SK-N-SH (cell line): ENCODE results near the gene GAP43. TPM values are rescaled to one million over a fixed set of nuclear protein-coding genes. Genes with fewer than 3 reads are reported as not detected.

ENCODE experiments used
- CTCF ChIA-PET: fragments of 300-600, 350-600 bp; formaldehyde crosslinking; extraction: SDS; loops from one replicate; lab custom pipeline; 2021; lab: Yijun Ruan, JAX
- POLR2A ChIA-PET: fragments of 350-600 bp; sonication (Branson Sonifier 250); formaldehyde crosslinking; extraction: SDS; loops from one replicate; lab custom pipeline; 2020; ENCODE audit warnings: antibody characterized with exemption, inconsistent platforms; lab: Yijun Ruan, JAX
- DNase-seq: peaks from one replicate; pipeline ENCODE4 v3.0.0; 2012
- H2AFZ ChIP-seq: fragments of 200-600 bp; sonication (generic); 2 replicates; pipeline ENCODE4 v1.8.1; 2016; ENCODE audit warnings: antibody characterized with exemption, mild to moderate bottlenecking, low read depth
- H3F3A ChIP-seq: fragments of 200-600 bp; sonication (generic); replicated peaks from 2 replicates; pipeline ENCODE3; 2016; ENCODE audit warnings: antibody characterized with exemption, mild to moderate bottlenecking; ENCODE audit not compliant: insufficient read depth
- H3K27ac ChIP-seq, 2 experiments: fragments of 200-500 bp in 1 of 2; fragments of 200-600 bp in 1 of 2; sonication (Bioruptor generic) in 1 of 2; sonication (generic), shearing (Covaris generic) in 1 of 2; 2 replicates each; pipeline versions ENCODE4 v1.5.1 to v1.6.1; 2014 to 2016; ENCODE audit warnings: low read depth in 2 of 2, inconsistent platforms in 1 of 2, low read length in 1 of 2, mild to moderate bottlenecking in 1 of 2, mixed read lengths in 1 of 2
- H3K27me3 ChIP-seq: fragments of 200-600 bp; sonication (generic), shearing (Covaris generic); 2 replicates; pipeline ENCODE4 v1.6.1; 2016; ENCODE audit warnings: mixed run types; ENCODE audit not compliant: insufficient read depth
- H3K36me3 ChIP-seq, 2 experiments: fragments of 200-500 bp in 1 of 2; fragments of 200-600 bp in 1 of 2; sonication (Bioruptor generic) in 1 of 2; sonication (generic) in 1 of 2; replicated peaks in 1 of 2; 2 replicates each; pipeline versions ENCODE3 to v1.5.1; 2014 to 2016; ENCODE audit warnings: low read length in 1 of 2, mild to moderate bottlenecking in 1 of 2; ENCODE audit not compliant: insufficient read depth in 2 of 2, control insufficient read depth in 1 of 2
- H3K4me1 ChIP-seq, 2 experiments: fragments of 200-500 bp in 1 of 2; fragments of 200-600 bp in 1 of 2; sonication (Bioruptor generic) in 1 of 2; sonication (generic), shearing (Covaris generic) in 1 of 2; 2 replicates each; pipeline versions ENCODE4 v1.5.1 to v1.6.1; 2014 to 2016; ENCODE audit warnings: low read depth in 1 of 2, low read length in 1 of 2, mixed run types in 1 of 2; ENCODE audit not compliant: insufficient read depth in 2 of 2, control insufficient read depth in 1 of 2
- H3K4me2 ChIP-seq: fragments of 200-600 bp; sonication (generic), shearing (Covaris generic); 2 replicates; pipeline ENCODE4 v1.6.1; 2017; ENCODE audit warnings: mixed run types
- H3K4me3 ChIP-seq, 2 experiments: fragments of 200-500 bp in 1 of 2; fragments of 200-600 bp in 1 of 2; sonication (Bioruptor generic) in 1 of 2; sonication (generic), shearing (Covaris generic) in 1 of 2; 2 replicates each; pipeline versions ENCODE4 v1.5.1 to v1.8.1; 2014 to 2016; ENCODE audit warnings: low read depth in 2 of 2, inconsistent platforms in 1 of 2, low read length in 1 of 2, mild to moderate bottlenecking in 1 of 2, mixed read lengths in 1 of 2, moderate library complexity in 1 of 2
- H3K79me2 ChIP-seq: fragments of 200-600 bp; sonication (generic); 2 replicates; pipeline ENCODE4 v1.8.1; 2017; ENCODE audit warnings: mild to moderate bottlenecking; ENCODE audit not compliant: insufficient read depth
- H3K9ac ChIP-seq: fragments of 200-600 bp; sonication (generic); 2 replicates; pipeline ENCODE4 v1.6.1; 2017; ENCODE audit warnings: mixed run types
- H3K9me2 ChIP-seq: fragments of 200-600 bp; sonication (generic); 2 replicates; pipeline ENCODE4 v1.6.1; 2017; ENCODE audit warnings: mixed run types
- H3K9me3 ChIP-seq: fragments of 200-600 bp; sonication (generic); 2 replicates; pipeline ENCODE4 v1.6.1; 2017; ENCODE audit warnings: mixed run types, mild to moderate bottlenecking, moderate library complexity
- H4K20me1 ChIP-seq: fragments of 200-600 bp; sonication (generic); 2 replicates; pipeline ENCODE4 v1.6.1; 2017; ENCODE audit warnings: mild to moderate bottlenecking, mixed run types; ENCODE audit not compliant: insufficient read depth
- FOSL2 ChIP-seq: IDR thresholded peaks from 2 replicates; pipeline ENCODE4 v1.4.0; 2012; ENCODE audit warnings: low read depth, mild to moderate bottlenecking, moderate library complexity, borderline replicate concordance
- JUND ChIP-seq: IDR thresholded peaks from 2 replicates; pipeline ENCODE4 v1.4.0; 2012
- MAX ChIP-seq: IDR thresholded peaks from 2 replicates; pipeline ENCODE4 v1.4.0; 2012; ENCODE audit warnings: low read depth
- MEF2A ChIP-seq: IDR thresholded peaks from 2 replicates; pipeline ENCODE4 v1.4.0; 2012; ENCODE audit warnings: low read depth, borderline replicate concordance
- PBX3 ChIP-seq: IDR thresholded peaks from 2 replicates; pipeline ENCODE4; 2012
- RFX5 ChIP-seq: IDR thresholded peaks from 2 replicates; pipeline ENCODE4 v1.6.1; 2012; ENCODE audit warnings: mild to moderate bottlenecking, improper control_type of control experiment, low read length
- RXRA ChIP-seq: IDR thresholded peaks from 2 replicates; pipeline ENCODE4 v1.4.0; 2012; ENCODE audit warnings: low read depth, mild to moderate bottlenecking, borderline replicate concordance
- TCF12 ChIP-seq: IDR thresholded peaks from 2 replicates; pipeline ENCODE4 v1.4.0; 2012
- WGBS: methylation state at CpG from one replicate; pipeline ENCODE4 v1.1.6; 2017; ENCODE audit warnings: low lambda C conversion rate; 5-methylcytosine and 5-hydroxymethylcytosine counted together
- polyA plus RNA-seq, 3 experiments: library from polyadenylated mRNA; depleted of rRNA; stranded (reverse); fragments of >200 nt; gene quantifications; 2 replicates each; pipeline ENCODE4 v1.2.3, GENCODE V29; 2012

Gene GAP43
- polyA plus RNA-seq, 1 of the 3 experiments (the other 2 are of a cell fraction), result 14.0 TPM

DNA sequence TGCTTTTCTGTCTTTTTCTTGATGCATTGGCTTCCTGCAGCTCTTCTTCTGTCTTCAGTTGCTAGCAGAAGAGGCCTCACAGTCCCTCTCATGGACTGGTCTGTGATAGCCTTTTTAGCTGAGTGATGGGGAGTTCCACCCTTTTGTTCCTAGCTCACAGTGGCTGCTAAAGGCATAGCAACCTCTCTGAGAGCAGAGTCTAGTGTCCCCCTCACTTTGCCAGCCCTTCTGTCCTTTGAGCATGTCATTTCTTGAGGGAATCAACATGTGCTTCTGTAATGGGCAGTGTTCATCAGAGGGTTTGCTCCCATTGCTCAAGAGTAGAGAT is 44.4 kb downstream of the GAP43 start (continued):
- TF ChIP-seq PBX3 (no peak), TCF12 (no peak), FOSL2 (no peak)
- TF ChIP-seq, all 33 proteins: peak for 0

DNA sequence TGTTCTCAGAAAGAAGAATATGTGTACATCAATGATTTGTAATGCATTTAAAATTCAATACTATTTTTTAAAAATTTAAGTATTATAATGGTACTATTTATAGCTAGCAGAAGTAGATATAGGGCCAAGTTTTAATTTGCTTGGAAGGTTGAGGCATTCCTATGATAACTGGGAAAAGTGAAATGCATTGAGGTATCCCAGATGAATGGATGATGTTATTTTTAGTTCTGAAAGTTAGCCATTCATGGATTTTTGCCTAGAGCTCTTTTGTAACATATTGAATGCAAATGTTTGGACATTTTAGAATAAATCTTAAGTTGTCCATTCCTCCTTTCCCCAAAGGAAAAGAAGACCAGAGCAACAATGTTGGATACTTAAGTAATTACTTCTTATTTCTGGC is 47.6 kb downstream of the GAP43 start:
- no peaks in the 10 kb centered on the region for H4K20me1 ChIP-seq
- peak overlapping the region in 1 of 2 experiments; percentile 22; a peak in 1 of 4 replicates for H3K27ac ChIP-seq
- no peaks in the 10 kb centered on the region for H3K27me3 ChIP-seq
- no peaks in the 10 kb centered on the region; a peak in 2 of 4 replicates for H3K4me1 ChIP-seq
- no peaks in the 10 kb centered on the region for H3K79me2 ChIP-seq
- CTCF ChIA-PET, result interaction anchor here (0.9 to 3.3 kb wide), 4 partner anchors 22 to 579 kb away, joined by 3 to 10 read pairs (median 6); no protein-coding TSS in a partner anchor
- H3K9me3 ChIP-seq, result no peaks in the 10 kb centered on the region
- H3F3A ChIP-seq, result no peaks in the 10 kb centered on the region
- no peaks in the 10 kb centered on the region for H3K9me2 ChIP-seq
- H3K4me3 ChIP-seq, result no peak overlapping the region
- H3K4me2 ChIP-seq, result no peak overlapping the region
- DNase-seq, result no peak
- no peak overlapping the region for H2AFZ ChIP-seq
- POLR2A ChIA-PET, result no interaction called here
- TF ChIP-seq MEF2A, result peak; percentile 31; the same call in 1 of the 2 replicates
- no peak for TF ChIP-seq MAX
- TF ChIP-seq RXRA, result no peak
- TF ChIP-seq RFX5, result no peak
- H3K36me3 ChIP-seq, result no peaks in the 10 kb centered on the region
- H3K9ac ChIP-seq, result no peak overlapping the region

DNA sequence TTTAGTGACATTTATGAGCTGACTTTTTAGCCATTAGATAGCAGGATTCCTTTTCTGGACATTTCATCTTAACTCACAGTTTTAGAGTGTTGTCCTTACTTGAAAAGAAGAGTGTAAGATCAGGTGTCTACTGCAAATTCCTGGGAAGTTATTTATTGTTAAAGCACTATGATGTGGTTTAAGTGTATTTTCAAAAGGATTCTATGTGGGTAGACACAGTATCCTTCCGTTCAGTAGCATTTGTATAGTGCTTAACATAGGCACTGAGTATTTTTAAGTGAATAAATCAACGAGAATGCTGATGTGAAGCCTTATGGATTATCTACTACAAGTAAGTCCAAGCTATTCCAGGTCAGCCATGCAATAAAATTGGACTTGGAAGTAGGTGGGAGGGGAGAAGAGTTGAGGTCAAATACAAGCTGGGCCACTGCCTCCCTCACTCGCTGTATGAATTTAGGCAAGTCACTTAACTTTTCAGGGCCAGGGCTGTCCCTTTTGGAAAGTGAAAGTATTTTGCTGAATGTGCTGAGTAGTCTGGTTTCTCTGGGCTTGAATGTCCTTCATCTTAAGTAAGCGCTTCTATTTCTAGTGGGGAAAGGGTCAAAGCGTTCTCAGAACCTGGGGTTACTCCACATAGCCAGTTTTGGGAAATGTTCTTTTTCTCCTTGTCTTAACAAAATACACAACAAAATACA is 48.6 kb downstream of the GAP43 start:
- H3K27me3 ChIP-seq, result no peaks in the 10 kb centered on the region
- no peak for DNase-seq
- H3K9me3 ChIP-seq, result no peaks in the 10 kb centered on the region
- CTCF ChIA-PET, result interaction anchor here (0.9 to 3.3 kb wide), 6 partner anchors 10 to 580 kb away, joined by 3 to 10 read pairs (median 6); no protein-coding TSS in a partner anchor
- WGBS, result 92% methylated on average over 5 of the region's 5 CpGs
- H2AFZ ChIP-seq, result no peak overlapping the region
- peaks cover 0 to 2% of the 10 kb centered on the region in 2 experiments; a peak in 2 of 4 replicates for H3K4me1 ChIP-seq
- H3K27ac ChIP-seq, result no peak overlapping the region; a peak in 1 of 4 replicates
- no peaks in the 10 kb centered on the region for H3K79me2 ChIP-seq
- H3F3A ChIP-seq, result no peaks in the 10 kb centered on the region
- no peaks in the 10 kb centered on the region for H4K20me1 ChIP-seq
- H3K4me3 ChIP-seq, result no peak overlapping the region
- H3K9me2 ChIP-seq, result no peaks in the 10 kb centered on the region
- POLR2A ChIA-PET, result no interaction called here
- H3K9ac ChIP-seq, result no peak overlapping the region
- H3K4me2 ChIP-seq, result peak overlapping the region; percentile 40; the same call in 1 of the 2 replicates
- TF ChIP-seq MAX, result no peak
- no peak for TF ChIP-seq PBX3
- no peak for TF ChIP-seq JUND
- H3K36me3 ChIP-seq, result no peaks in the 10 kb centered on the region
